ENCODE results near the gene PTGES3L. TPM values are rescaled to one million over a fixed set of nuclear protein-coding genes. Genes with fewer than 3 reads are reported as not detected.

The PTGES3L gene
- polyA plus RNA-seq, 1 of the 3 experiments (the other 2 are of a cell fraction) = 1.4 TPM

DNA sequence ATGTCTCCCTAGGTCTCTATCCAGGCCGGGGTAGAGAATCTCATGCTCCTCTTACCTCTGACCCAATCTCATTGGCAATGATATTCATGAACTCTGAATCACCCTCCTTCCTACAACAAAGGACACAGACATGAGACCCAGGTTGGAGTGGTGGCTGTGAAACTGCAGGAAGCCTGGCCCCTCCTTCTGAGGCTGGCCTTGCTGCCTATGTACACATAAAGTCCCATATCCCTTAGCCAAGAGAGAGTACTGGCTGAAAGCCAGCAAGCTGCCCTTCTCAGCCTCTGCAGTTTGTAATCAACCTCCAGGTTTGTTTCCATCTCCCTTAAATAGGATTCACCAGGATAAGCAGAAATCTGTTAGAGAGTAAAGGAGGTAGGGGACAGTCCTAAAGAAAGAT is 26.2 kb downstream of the PTGES3L start:
- CTCF ChIA-PET = interaction anchor here (0.6 to 1.2 kb wide), 5 partner anchors 10 to 190 kb away, joined by 3 to 4 read pairs (median 3); no protein-coding TSS in a partner anchor
- Histone ChIP-seq H3K4me3 (ENCODE audit: low read depth in 2 of 2, low read length in 1 of 2) (no peak overlapping the region), H3K9ac (no peak overlapping the region), H3K4me2 (no peak overlapping the region), H3K36me3 (replicated peaks in 1 of 2; ENCODE audit: control insufficient read depth in 1 of 2, insufficient read depth in 2 of 2, low read length in 1 of 2) (peaks cover 28 to 58% of the 10 kb centered on the region in 2 experiments), H2AFZ (ENCODE audit: low read depth) (no peak overlapping the region), H3K27ac (ENCODE audit: low read depth in 2 of 2, low read length in 1 of 2) (no peak overlapping the region), H3K9me3 (no peaks in the 10 kb centered on the region), H4K20me1 (ENCODE audit: insufficient read depth) (no peaks in the 10 kb centered on the region), H3F3A (replicated peaks; ENCODE audit: insufficient read depth) (no peaks in the 10 kb centered on the region), H3K9me2 (no peaks in the 10 kb centered on the region), H3K4me1 (ENCODE audit: control insufficient read depth in 1 of 2, insufficient read depth in 2 of 2, low read depth in 1 of 2, low read length in 1 of 2) (no peaks in the 10 kb centered on the region), H3K27me3 (ENCODE audit: insufficient read depth) (no peaks in the 10 kb centered on the region), H3K79me2 (ENCODE audit: insufficient read depth) (no peaks in the 10 kb centered on the region)
- DNase-seq = no peak
- POLR2A ChIA-PET = no interaction called here
- WGBS (ENCODE audit: low lambda C conversion rate) = 100% methylated on average over 1 of the region's 1 CpG
- TF ChIP-seq FOSL2 (IDR thresholded peaks at IDR 0.05; ENCODE audit: borderline replicate concordance, low read depth) (no peak), MEF2A (IDR thresholded peaks at IDR 0.05; ENCODE audit: borderline replicate concordance, low read depth) (no peak), NFIC (IDR thresholded peaks at IDR 0.05; ENCODE audit: borderline replicate concordance) (no peak), POLR2AphosphoS5 (IDR thresholded peaks at IDR 0.05; ENCODE audit: low read depth, low read length) (no peak), RXRA (IDR thresholded peaks at IDR 0.05; ENCODE audit: borderline replicate concordance, low read depth) (no peak), EZH2phosphoT487 (IDR thresholded peaks at IDR 0.05; ENCODE audit: borderline replicate concordance, low read depth) (no peak), CHD2 (IDR thresholded peaks at IDR 0.05; ENCODE audit: low read length, partially characterized antibody) (no peak), TAF1 (IDR thresholded peaks at IDR 0.05; ENCODE audit: borderline replicate concordance, low read depth, low read length) (no peak), TCF12 (IDR thresholded peaks at IDR 0.05) (no peak), TEAD4 (IDR thresholded peaks at IDR 0.05; ENCODE audit: borderline replicate concordance, insufficient read depth) (no peak)
- TF ChIP-seq, protein P1, sequence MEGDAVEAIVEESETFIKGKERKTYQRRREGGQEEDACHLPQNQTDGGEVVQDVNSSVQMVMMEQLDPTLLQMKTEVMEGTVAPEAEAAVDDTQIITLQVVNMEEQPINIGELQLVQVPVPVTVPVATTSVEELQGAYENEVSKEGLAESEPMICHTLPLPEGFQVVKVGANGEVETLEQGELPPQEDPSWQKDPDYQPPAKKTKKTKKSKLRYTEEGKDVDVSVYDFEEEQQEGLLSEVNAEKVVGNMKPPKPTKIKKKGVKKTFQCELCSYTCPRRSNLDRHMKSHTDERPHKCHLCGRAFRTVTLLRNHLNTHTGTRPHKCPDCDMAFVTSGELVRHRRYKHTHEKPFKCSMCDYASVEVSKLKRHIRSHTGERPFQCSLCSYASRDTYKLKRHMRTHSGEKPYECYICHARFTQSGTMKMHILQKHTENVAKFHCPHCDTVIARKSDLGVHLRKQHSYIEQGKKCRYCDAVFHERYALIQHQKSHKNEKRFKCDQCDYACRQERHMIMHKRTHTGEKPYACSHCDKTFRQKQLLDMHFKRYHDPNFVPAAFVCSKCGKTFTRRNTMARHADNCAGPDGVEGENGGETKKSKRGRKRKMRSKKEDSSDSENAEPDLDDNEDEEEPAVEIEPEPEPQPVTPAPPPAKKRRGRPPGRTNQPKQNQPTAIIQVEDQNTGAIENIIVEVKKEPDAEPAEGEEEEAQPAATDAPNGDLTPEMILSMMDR (IDR thresholded peaks at IDR 0.05) = no peak
- TF ChIP-seq, protein P2, sequence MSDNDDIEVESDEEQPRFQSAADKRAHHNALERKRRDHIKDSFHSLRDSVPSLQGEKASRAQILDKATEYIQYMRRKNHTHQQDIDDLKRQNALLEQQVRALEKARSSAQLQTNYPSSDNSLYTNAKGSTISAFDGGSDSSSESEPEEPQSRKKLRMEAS (IDR thresholded peaks at IDR 0.05; ENCODE audit: low read depth) = no peak

DNA sequence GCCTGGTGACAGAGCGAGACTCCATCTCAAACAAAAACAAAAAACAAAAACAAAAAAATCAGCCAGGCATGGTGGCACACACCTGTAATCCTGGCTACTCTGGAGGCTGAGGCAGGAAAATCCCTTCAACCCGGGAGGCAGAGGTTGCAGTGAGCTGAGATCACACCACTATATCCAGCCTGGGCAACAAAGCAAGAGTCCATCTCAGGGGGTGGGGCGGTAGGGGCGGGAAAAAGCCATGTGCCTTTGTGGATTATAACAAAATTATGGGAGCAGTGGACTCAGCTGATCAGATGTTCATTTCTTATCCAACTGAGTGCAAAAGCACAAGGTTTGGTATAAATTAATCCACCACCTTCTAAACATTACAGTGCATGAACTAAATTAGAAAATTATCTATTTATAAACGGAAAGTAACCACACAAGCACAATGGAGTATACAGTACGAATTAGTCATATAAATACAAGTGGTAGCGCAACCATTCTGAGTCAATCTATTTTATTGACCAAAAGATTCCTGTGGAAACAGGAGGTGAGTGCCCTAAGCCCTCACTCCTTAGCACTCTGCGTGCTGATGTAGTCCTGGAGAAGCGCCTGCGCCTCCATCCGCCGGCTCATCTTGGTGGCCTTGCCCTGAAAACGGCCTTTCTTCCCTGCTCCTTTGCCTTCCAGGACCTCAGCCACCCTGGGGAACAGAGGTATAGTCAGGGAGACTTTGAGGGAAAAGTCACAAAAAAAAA is 29.7 kb downstream of the PTGES3L start:
- ChIA-PET CTCF (interaction anchor here (1.1 kb wide), 1 partner anchor 13 kb away, joined by 3 read pairs; no protein-coding TSS in a partner anchor), POLR2A (interaction anchor here (1.0 kb wide), 1 partner anchor 48 kb away, joined by 3 read pairs; the partner anchor contains the start of gene RPL27)
- 97% methylated on average over 13 of the region's 13 CpGs for whole genome bisulfite sequencing (ENCODE audit: low lambda C conversion rate)
- no peaks in the 10 kb centered on the region for H4K20me1 ChIP-seq (ENCODE audit: insufficient read depth)
- H3K4me3 ChIP-seq (ENCODE audit: low read depth in 2 of 2, low read length in 1 of 2) = no peak overlapping the region
- DNase-seq = no peak
- H3K9me2 ChIP-seq = no peaks in the 10 kb centered on the region
- H3K27ac ChIP-seq (ENCODE audit: low read depth in 2 of 2, low read length in 1 of 2) = no peak overlapping the region
- H3K9me3 ChIP-seq = no peaks in the 10 kb centered on the region
- no peaks in the 10 kb centered on the region for H3K4me1 ChIP-seq (ENCODE audit: control insufficient read depth in 1 of 2, insufficient read depth in 2 of 2, low read depth in 1 of 2, low read length in 1 of 2)
- no peaks in the 10 kb centered on the region for H3K27me3 ChIP-seq (ENCODE audit: insufficient read depth)
- TF ChIP-seq, protein P3, sequence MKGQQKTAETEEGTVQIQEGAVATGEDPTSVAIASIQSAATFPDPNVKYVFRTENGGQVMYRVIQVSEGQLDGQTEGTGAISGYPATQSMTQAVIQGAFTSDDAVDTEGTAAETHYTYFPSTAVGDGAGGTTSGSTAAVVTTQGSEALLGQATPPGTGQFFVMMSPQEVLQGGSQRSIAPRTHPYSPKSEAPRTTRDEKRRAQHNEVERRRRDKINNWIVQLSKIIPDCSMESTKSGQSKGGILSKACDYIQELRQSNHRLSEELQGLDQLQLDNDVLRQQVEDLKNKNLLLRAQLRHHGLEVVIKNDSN (IDR thresholded peaks at IDR 0.05; ENCODE audit: borderline replicate concordance, low read depth) = no peak
- TF ChIP-seq JUND (IDR thresholded peaks at IDR 0.05) = no peak
- TF ChIP-seq, protein P4, sequence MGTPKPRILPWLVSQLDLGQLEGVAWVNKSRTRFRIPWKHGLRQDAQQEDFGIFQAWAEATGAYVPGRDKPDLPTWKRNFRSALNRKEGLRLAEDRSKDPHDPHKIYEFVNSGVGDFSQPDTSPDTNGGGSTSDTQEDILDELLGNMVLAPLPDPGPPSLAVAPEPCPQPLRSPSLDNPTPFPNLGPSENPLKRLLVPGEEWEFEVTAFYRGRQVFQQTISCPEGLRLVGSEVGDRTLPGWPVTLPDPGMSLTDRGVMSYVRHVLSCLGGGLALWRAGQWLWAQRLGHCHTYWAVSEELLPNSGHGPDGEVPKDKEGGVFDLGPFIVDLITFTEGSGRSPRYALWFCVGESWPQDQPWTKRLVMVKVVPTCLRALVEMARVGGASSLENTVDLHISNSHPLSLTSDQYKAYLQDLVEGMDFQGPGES (IDR thresholded peaks at IDR 0.05; ENCODE audit: low read depth, low read length) = no peak
- no peak for TF ChIP-seq NRF1 (IDR thresholded peaks at IDR 0.05; ENCODE audit: low read depth, low read length)
- no peak for TF ChIP-seq MEF2A (IDR thresholded peaks at IDR 0.05; ENCODE audit: borderline replicate concordance, low read depth)
- no peak for TF ChIP-seq TAF1 (IDR thresholded peaks at IDR 0.05; ENCODE audit: borderline replicate concordance, low read depth, low read length)
- no peak for TF ChIP-seq ELF1 (IDR thresholded peaks at IDR 0.05)
- no peak for TF ChIP-seq TEAD4 (IDR thresholded peaks at IDR 0.05; ENCODE audit: borderline replicate concordance, insufficient read depth)
- TF ChIP-seq RXRA (IDR thresholded peaks at IDR 0.05; ENCODE audit: borderline replicate concordance, low read depth) = no peak
- TF ChIP-seq RFX5 (IDR thresholded peaks at IDR 0.05; ENCODE audit: low read length) = no peak
- TF ChIP-seq, protein P5, sequence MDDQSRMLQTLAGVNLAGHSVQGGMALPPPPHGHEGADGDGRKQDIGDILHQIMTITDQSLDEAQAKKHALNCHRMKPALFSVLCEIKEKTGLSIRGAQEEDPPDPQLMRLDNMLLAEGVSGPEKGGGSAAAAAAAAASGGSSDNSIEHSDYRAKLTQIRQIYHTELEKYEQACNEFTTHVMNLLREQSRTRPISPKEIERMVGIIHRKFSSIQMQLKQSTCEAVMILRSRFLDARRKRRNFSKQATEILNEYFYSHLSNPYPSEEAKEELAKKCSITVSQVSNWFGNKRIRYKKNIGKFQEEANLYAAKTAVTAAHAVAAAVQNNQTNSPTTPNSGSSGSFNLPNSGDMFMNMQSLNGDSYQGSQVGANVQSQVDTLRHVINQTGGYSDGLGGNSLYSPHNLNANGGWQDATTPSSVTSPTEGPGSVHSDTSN (IDR thresholded peaks at IDR 0.05) = no peak
- no peak overlapping the region for H3K9ac ChIP-seq
- H3F3A ChIP-seq (replicated peaks; ENCODE audit: insufficient read depth) = peaks cover 3% of the 10 kb centered on the region
- no peak overlapping the region for H2AFZ ChIP-seq (ENCODE audit: low read depth)
- peaks cover 19 to 39% of the 10 kb centered on the region in 2 experiments for H3K36me3 ChIP-seq (replicated peaks in 1 of 2; ENCODE audit: control insufficient read depth in 1 of 2, insufficient read depth in 2 of 2, low read length in 1 of 2)
- H3K79me2 ChIP-seq (ENCODE audit: insufficient read depth) = no peaks in the 10 kb centered on the region
- no peak overlapping the region for H3K4me2 ChIP-seq
